Measurements from ENCODE around the gene BCKDK.

Gene BCKDK

GRCh38 chr16:31080756-31081419 is 27.3 kb upstream of the BCKDK start:
- DNase-seq = no peak

- DNase-seq = no peak
Observed at GRCh38 chr16:31081428-31082351, 26.5 kb upstream of the BCKDK start.

- no peak for DNase-seq
Observed at GRCh38 chr16:31082368-31083045, 25.7 kb upstream of the BCKDK start.

GRCh38 chr16:31083081-31083480 is 25.1 kb upstream of the BCKDK start:
- no peak for DNase-seq

GRCh38 chr16:31083556-31083955 is 24.6 kb upstream of the BCKDK start:
- no peak for DNase-seq

- DNase-seq = no peak
Observed at GRCh38 chr16:31083981-31084380, 24.2 kb upstream of the BCKDK start.

GRCh38 chr16:31084584-31085302 is 23.4 kb upstream of the BCKDK start:
- no peak for DNase-seq

- no peak for DNase-seq
Observed at GRCh38 chr16:31085411-31085810, 22.8 kb upstream of the BCKDK start.

- DNase-seq = no peak
Observed at GRCh38 chr16:31085873-31086628, 22.1 kb upstream of the BCKDK start.

GRCh38 chr16:31086629-31086906 is 21.6 kb upstream of the BCKDK start:
- no peak for DNase-seq

- DNase-seq = no peak
Observed at GRCh38 chr16:31087481-31087880, 20.7 kb upstream of the BCKDK start.

GRCh38 chr16:31087971-31088370 is 20.2 kb upstream of the BCKDK start:
- no peak for DNase-seq

- no peak for DNase-seq
Observed at GRCh38 chr16:31088459-31089183, 19.6 kb upstream of the BCKDK start, which contains the start of gene PRSS53. TSS of gene PRSS53 (minus strand) at chr16:31088943. CDS start at chr16:31088809, 134 bp downstream.

GRCh38 chr16:31089199-31089598 is 19.0 kb upstream of the BCKDK start:
- DNase-seq = no peak

- DNase-seq = no peak
Observed at GRCh38 chr16:31090540-31090939, 17.6 kb upstream of the BCKDK start.

- no peak for DNase-seq
Observed at GRCh38 chr16:31092330-31092729, 15.9 kb upstream of the BCKDK start.

- no peak for DNase-seq
Observed at GRCh38 chr16:31093132-31093703, 15.0 kb upstream of the BCKDK start.

GRCh38 chr16:31094088-31094423 is 14.1 kb upstream of the BCKDK start:
- DNase-seq = no peak

GRCh38 chr16:31094424-31095120 is 13.6 kb upstream of the BCKDK start, which contains the start of gene VKORC1:
TSS of gene VKORC1 (minus strand) at chr16:31094797. CDS start at chr16:31094729, 68 bp downstream.
- DNase-seq = peak; percentile 80

- no peak for DNase-seq
Observed at GRCh38 chr16:31099860-31100638, 8.1 kb upstream of the BCKDK start.
